Omental fat pad (tissue), 4 donors: ENCODE data around the gene NDC80. TPM values are rescaled to one million over a fixed set of nuclear protein-coding genes. Genes with fewer than 3 reads are reported as not detected.

Source experiments
- ATAC-seq: fragments of 150-250 bp; one replicate; pipeline ENCODE4 v1.9.1; 2016; ENCODE audit warnings: mild to moderate bottlenecking, moderate library complexity; ENCODE audit not compliant: low FRiP score
- DNase-seq: peaks from one replicate; pipeline ENCODE4 v3.0.0-alpha.2; 2019; ENCODE audit warnings: low spot score
- total RNA-seq, 4 donors: library from RNA; depleted of rRNA; stranded (reverse); fragments of >200 nt; gene quantifications; one replicate each; pipeline ENCODE4 v1.1.0, GENCODE V29; 2016
- TF ChIP-seq, protein P1 (sequence below), 3 donors: fragments of 450-650 bp; IDR thresholded peaks; one replicate each; pipeline ENCODE4 v1.5.1; 2016 to 2017; ENCODE audit warnings: antibody characterized with exemption in 3 of 3, mild to moderate bottlenecking in 3 of 3, moderate library complexity in 2 of 3

NDC80 gene
- total RNA-seq, 4 donors from 2014 or later: 0.19 to 2.3 (median 0.37) TPM; not detected in 1

DNA sequence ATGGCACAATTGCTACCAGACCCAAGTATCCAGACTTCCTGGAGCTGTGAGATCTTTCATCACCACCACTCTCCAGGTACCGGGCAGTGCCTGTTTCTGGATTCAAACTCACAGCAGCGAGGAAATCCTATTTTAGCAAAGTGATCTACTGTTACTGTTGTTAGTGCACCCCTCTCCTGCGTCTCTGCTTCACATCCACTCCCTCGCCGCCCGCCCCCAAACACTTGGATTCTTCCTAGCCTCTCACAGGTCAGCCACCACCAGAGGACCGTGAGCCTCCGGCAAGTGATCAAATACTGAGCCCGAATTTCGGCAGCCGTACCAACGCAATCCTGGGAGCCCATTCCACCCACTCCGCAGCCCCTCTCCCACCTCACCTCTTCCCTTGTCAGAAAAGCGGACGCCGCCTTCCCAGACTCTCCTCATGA lies 571 bp upstream of the NDC80 start:
- ATAC-seq (peak; percentile 83), DNase-seq (peak; percentile 57)

DNA sequence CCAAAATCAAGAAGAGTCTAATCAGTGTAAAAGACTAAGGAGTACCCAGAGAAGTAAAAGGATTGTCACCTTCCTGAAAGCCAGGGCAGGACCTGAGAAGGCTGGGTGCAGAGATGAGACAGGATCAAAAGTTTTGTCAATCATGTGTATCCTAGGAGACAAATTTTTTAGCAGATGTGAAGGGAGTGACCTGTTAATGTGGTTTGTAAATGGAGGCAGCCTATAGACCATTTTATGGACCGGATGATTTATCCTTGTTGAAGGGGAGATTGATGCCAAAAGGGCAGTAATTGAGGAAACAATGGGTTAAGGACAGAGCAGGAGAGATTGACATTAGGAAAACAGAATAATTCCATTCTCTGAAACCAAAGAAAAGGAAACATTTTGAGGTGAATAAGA lies 813 bp downstream of the NDC80 start:
- DNase-seq (no peak), ATAC-seq (no peak)
- TF ChIP-seq, protein P1, sequence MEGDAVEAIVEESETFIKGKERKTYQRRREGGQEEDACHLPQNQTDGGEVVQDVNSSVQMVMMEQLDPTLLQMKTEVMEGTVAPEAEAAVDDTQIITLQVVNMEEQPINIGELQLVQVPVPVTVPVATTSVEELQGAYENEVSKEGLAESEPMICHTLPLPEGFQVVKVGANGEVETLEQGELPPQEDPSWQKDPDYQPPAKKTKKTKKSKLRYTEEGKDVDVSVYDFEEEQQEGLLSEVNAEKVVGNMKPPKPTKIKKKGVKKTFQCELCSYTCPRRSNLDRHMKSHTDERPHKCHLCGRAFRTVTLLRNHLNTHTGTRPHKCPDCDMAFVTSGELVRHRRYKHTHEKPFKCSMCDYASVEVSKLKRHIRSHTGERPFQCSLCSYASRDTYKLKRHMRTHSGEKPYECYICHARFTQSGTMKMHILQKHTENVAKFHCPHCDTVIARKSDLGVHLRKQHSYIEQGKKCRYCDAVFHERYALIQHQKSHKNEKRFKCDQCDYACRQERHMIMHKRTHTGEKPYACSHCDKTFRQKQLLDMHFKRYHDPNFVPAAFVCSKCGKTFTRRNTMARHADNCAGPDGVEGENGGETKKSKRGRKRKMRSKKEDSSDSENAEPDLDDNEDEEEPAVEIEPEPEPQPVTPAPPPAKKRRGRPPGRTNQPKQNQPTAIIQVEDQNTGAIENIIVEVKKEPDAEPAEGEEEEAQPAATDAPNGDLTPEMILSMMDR (IDR thresholded peaks at IDR 0.05): no peak

More for the DNA sequence above, 571 bp upstream of the NDC80 start:
- TF ChIP-seq, protein P1 (IDR thresholded peaks at IDR 0.05): no peak

DNA sequence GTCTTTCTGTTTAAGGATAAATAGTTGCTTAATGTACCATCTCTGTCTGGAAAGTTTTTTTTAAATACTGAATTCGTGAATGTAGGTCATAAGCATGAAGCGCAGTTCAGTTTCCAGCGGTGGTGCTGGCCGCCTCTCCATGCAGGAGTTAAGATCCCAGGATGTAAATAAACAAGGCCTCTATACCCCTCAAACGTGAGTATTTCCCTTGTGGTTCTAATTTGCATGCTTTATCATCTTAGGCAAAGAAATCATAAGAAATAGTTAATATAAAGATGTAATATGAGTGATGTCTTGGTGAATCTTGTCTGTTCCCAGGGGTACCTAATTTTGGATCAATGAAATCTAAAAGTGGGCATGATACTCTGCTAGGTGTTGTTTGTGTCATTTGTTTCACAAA lies 1.5 kb downstream of the NDC80 start:
- TF ChIP-seq, protein P1 (IDR thresholded peaks at IDR 0.05): no peak
- ATAC-seq: no peak
- DNase-seq: no peak

DNA sequence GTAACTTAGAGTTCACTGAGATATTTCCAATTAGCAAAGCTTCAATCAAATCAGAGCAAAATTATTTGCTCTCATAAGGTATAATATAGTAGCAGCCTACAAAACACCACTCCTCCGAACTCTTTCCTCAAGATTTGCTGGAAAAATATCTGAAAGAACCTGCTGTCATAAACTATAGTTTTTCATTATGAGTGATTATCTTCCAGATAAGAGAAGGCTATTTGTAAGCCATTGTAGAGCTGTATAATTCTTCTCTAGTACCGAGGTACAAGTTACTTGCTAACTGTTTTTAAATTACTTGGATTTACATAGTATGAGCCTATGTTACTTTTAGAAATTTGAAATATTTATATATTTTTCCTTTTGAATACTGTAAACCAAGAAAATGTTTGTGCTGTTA lies 2.1 kb downstream of the NDC80 start:
- no peak for ATAC-seq
- no peak for DNase-seq
- TF ChIP-seq, protein P1 (IDR thresholded peaks at IDR 0.05): no peak

DNA sequence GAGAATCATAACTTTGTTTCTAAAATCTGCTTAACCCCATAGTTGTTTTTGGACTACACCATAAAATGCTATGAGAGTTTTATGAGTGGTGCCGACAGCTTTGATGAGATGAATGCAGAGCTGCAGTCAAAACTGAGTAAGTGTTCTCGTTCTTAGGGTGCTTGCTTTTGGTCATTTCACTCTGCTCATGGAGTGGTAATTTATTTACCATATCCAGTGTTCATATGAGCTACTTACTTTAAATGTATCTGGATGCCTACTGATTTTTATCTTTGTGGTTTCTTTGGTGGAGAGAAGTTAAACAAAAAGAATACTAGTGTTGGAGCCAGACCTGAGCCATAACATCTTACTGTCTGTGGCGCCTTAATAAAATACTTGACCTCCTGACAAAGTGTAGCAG lies 16.4 kb downstream of the NDC80 start:
- ATAC-seq (no peak), DNase-seq (no peak)
- TF ChIP-seq, protein P1 (IDR thresholded peaks at IDR 0.05): no peak

DNA sequence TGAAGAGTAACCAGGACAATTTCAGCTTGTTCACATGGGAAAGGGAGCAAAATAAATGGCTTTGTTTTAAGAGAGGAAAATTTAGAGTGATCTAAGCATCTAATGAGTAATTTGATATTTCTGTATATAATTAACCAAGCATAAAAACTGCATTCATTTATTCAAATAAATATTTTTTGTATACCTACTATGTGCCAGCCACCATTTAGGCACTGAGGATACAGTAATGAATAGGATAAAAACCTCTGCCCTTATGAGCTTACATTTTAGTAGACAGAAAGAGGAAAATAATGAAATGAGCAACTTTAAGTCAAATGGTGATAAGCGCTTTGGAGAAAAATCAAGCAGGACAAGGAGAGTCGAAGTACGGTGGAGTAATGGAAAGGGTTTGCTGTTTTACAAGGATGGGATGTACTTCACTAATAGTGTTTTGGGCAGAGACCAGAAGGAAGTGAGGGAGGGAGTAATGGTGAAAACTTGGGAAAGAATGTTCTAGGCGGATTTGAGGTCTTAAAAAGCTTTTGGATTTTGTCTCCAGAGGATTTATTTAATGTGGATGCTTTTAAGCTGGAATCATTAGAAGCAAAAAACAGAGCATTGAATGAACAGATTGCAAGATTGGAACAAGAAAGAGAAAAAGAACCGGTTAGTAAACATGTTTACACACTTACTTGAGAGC lies 17.4 kb downstream of the NDC80 start:
- ATAC-seq (no peak), DNase-seq (no peak)
- TF ChIP-seq, protein P1 (IDR thresholded peaks at IDR 0.05): no peak

DNA sequence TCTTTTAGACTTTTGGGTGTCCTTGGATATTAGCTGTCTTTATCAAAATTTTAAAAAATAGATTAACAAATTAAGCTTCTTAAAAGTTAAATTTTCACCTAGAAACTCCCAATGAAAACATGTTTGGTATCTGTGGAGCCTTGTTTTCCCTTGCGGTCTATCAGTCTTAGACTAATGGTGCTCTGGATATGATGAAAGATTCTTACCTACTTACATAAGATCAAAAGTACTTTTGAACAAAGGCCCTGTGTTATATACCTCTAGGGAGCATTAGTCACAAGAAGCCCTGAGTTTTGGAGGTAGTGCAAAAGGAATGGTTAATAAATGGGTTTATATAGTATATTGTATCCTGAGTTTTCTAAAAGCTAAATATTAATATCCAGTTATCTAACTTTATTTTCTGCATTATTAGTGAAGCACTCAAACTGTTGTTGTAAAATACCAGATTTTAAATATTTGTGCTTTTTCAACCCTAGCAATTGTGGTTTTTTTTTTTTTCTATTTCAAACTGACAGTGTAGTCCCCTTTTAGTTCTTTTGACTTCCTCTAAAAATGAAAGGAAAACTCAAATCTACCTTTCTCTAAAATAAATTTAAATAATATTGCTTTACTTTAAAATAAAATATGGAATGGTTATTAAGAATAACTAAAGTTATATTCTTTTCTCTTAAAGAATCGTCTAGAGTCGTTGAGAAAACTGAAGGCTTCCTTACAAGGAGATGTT lies 18.1 kb downstream of the NDC80 start:
- TF ChIP-seq, protein P1 (IDR thresholded peaks at IDR 0.05): no peak
- no peak for ATAC-seq
- DNase-seq: no peak
